GF-D8 (cell line): ENCODE results near the gene ADAM12.
"Not testable (repeated sequence)": the region's sequence is repeated elsewhere in the genome, so short reads cannot be mapped to it uniquely, and the experiment has no call there.

Experiments used
- DNase-seq: peaks from one replicate; lab custom pipeline; 2025; lab: John Stamatoyannopoulos, UW

The ADAM12 gene

DNA sequence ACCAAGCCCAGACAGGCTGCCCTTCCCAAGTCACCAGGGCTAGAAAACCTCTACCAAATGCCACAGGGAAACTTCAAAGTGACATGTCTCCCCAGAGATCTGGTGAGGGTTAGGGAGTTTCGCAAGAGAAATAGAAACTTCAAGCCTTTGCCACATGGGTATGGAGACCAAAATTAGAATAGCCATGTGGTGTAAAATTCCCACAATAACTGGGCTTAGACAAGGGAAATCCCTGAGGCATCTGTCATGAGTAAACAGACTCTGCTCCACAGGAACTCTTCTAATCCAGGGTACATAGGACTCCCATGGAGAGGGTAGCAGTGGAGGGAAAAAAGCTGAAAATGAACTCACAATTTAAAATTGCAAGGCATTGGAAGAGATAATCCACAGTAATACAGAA lies 14.3 kb downstream of the ADAM12 start:
- no peak for DNase-seq

DNA sequence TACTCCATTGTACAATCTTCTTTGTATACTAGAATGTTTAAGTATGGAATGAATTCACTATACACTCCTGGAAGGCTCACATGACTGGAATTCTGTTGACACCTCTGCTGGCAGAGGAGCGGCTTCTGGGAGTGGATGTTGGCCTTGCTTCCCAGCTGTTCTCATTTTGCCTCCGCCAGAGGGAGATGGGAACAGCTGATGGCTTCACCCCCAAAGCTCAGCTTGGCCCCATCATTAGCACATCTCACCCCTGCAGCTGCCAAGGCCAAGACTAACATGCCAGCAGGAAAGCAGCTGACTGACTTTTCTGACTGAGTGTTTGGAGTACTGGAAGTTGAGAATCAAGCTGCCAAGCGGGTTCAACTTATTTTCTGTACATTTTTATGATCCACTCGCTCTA lies 15.1 kb downstream of the ADAM12 start:
- no peak for DNase-seq

DNA sequence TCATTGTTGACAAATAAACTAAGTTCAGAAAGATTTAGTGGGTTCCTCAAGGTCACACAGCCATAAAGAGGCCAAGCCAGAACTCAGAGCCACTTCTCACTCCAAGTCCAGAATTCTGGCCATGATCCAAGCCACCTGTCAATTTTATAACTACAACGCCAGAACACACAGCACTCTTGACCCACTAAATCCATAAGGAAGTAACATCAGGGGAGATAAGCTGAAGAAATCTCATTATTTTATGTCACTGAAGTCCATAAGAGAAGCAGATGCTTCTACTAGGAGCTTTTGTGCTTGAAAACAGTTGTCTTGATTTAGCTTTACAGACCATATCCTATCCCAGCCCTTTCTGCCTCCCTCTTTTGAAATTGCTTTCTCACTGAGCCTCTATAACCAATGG lies 15.9 kb downstream of the ADAM12 start:
- no peak for DNase-seq

DNA sequence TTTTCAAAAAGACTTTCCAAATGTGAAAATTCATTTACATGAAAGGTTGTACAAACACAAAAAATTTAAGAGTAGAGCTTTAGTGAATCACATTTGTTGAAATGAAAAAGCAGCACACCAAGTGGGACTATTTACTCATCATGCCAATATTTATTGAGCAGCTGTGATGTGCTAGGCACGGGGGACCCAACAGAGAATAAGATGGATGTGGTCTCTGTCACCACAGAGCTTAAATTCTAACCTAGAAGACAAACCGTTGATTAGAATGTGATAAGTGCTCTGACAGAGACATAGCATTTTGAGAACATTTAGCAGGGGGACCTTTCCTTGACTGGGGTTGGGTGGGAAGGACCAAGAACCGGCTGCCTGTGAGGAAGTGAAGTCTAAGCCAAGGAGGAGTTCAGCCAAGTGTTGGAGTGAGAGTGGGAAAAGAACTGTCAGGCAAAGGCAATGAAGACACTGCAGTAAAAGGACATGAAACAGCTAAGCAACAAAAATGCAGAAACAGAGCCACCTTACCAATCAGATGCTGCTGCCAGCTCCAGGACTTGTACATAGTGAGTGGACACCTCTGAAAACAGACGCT lies 19.1 kb downstream of the ADAM12 start:
- no peak for DNase-seq

DNA sequence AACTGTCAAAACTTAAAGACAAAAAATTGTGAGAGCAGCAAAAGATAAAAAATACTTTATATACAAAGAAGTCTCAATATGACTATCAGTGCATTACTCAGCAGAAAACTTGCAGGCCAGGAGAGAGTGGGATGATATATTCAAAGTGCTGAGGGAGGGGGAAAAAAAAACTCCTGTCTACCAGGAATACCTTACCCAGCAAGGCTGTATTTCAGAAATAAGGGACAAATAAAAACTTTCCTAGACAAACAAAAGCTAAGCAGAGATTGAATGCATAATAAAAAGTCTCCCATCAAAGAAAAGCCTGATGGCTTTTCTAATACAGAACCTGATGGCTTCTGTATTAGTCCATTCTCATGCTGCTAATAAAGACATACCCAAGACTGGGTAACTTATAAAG lies 31.1 kb downstream of the ADAM12 start:
- DNase-seq, result no peak

DNA sequence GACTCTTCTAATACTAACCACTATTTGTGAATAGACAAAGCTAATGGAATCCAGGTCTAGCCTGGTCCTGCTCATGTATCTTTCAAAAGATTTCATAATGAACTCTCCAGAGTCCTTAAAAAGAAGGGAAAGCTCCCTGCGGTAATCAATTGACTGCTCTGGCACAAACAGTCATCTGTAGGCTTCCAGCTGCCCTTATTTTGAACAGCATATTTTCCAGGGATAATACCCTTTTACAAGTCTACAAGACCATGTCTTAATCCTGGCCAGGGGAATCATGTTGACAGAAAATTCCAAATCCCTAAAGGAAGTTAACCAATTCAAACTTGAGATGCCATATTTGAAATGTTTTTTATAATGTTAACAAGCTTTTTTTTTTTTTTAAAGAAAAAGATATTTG lies 34.6 kb downstream of the ADAM12 start:
- DNase-seq, result no peak

DNA sequence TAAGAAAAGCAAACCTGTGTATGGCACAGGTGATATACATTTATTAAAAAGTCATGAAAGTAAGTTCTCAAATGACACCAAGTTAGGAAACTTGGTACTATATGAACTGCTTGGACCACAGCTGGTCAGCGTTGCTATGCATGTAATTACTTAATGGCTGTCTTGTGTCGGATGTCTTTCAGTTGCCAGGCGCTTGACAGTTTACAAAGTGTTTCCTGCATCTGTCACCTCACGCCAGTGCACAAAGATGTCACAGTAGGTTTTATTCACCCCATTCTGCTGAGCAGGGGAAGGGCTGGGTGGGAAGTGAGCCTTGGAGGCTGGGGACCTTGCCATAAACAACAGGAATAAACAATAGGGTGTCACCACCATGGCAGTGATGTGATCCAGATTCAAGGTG lies 35.8 kb downstream of the ADAM12 start:
- no peak for DNase-seq

DNA sequence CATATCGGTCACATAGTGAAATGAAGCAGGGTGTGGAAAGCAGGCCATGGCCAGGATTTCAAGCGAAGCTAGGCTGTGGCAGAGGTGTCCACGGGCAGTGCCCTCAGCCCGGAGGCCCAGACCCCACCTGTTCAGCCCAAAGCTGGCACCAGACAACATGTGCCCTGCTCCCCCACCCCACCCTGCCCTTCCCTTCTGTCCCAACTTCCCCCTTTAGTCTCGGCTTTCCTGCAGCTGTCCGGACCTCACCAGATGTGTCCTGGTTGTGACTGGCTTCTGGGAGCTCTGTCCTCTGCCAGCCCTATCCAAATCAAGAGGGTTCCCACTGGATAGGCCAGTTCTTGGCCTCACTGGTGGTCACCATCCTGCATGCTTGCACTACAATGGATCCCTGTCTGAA lies 37.3 kb downstream of the ADAM12 start:
- no peak for DNase-seq

DNA sequence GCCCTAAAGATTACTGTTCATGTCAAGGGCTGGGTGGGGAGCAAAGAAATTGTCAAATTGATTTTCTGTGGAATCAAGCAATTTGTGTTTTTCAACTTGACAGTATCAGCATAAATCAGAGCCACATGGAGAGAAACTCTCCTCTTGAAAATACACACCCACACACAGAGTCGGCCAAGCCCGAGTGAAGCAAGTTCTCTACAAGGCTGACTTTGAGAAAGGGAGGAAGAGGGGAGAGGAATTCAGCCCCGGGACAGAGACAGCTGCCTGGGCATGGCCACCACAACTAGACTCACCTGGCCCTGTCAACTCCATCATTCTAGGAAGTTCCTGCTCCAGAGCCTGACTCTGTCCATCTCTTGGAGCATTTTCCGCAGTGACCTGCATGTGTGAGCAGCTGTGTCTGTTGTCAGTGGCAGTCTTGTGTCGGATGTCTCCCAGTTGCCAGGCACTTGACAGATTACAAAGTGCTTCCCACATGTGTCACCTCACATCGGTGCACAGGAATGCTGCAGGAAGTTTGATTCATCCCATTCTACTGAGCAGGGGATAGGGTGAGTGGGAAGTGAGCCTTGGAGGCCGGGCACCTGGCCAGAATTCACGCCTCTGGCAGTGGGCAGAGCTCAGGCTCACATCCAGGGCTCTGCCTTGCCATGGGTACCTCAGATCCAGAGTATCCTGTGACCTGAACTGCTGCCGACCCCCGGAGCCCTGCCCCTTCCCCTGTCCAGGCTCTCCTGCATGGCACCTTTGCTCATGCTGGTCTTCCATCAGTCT lies 37.9 kb downstream of the ADAM12 start:
- no peak for DNase-seq

DNA sequence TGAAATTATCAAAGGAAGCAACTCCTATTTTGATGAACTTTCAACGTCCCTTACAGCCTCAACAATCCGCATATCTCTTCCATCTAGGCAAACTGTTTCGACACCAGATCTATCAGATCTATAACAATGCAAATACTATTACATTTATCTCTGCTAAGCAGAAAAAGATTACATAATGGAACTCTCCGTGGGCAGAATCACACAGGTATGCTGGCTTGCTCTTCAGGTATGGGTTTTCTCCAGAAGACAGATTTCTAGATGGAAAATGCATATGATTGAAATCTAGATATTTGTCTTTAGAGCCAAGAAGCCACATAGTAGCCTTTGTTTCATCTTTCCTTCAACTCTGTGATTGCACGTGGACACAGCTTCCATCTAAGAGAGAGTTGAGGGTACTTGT lies 38.6 kb downstream of the ADAM12 start:
- DNase-seq, result no peak

DNA sequence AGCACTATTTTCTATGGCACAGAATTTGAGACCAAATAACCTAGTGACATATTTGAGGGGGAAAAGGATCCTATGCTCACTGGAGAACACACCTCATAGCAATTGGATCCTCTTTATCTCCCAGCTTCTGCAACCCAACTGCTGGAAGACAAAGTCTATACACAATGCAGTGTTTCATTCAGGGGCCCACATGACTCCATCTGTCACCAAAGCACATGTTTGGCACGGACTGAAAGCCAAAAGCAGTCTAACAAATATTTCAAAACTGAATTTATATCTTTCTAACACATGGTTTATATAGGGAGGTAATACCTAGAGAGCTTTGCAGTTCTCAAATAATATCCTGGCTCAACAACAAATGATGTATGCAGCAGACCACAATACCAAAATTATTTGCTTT lies 39.2 kb downstream of the ADAM12 start:
- no peak for DNase-seq

DNA sequence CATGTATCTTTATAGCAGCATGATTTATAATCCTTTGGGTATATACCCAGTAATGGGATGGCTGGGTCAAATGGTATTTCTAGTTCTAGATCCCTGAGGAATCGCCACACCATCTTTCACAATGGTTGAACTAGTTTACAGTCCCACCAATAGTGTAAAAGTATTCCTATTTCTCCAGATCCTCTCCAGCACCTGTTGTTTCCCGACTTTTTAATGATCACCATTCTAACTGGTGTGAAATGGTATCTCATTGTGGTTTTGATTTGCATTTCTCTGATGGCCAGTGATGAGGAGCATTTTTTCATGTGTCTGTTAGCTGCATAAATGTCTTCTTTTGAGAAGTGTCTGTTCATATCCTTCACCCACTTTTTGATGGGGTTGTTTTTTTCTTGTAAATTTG lies 44.8 kb downstream of the ADAM12 start:
- DNase-seq, result not testable (repeated sequence)

DNA sequence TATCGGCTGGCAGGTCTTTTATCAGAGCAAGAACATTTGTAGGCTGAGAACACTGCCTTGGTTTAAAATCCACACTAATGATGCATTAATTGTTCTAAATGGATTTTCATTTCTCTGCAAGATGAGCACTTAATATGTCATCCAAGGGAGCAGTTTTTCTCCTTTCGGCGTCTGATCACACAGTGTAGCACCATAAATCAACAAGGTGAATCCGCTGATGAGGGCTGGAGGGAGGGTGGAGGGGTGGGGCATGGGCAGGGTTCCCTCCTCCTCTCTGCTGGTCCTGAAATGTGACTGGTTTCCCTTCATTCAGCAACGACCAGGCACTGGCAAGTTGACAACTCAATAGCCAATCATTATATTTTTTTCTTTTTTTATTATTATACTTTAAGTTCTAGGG lies 45.6 kb downstream of the ADAM12 start:
- DNase-seq, result no peak

DNA sequence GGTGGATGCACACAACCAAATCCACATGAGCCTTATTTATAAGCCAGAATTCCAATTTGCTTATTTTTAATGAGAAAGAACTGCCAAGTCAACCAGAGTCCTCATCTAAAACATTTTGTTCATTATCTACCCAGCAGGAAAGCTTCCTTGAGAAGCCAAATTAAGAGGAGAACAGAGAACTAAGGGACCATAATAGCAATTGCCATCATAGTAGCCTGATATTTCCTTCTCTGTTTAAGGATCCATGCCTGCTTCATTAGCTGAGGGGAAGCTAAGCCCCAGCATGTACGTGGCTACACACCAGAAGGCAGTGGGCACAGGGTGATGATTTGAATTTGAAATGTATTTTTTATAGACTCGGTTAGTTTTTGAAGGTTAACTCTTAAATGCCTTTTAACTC lies 46.8 kb downstream of the ADAM12 start:
- DNase-seq, result no peak

DNA sequence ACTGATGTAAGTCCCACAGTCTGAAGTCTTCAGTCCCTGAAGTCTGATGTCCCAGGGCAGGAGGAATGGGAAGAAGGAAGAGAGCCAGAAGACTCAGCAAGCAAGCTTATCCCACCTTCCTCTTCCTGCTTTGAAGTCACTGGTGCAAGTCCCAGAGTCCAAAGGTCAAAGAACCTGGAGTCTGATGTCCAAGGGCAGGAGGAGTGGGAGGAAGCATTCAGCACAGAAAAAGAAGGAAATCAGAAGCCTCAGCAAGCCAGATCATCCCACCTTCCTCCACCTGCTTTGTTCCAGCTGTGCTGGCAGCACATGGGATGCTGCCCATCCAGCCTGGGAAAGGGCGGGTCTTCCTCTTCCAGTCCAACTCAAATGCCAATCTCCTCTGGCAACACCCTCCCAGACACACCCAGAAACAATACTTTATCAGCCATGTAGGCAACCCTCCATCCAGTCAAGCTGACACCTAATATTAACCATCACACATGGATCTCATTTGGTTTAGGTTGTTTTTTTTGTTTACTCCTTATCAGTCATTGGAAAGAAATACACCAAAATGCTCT lies 50.9 kb downstream of the ADAM12 start:
- DNase-seq, result no peak

DNA sequence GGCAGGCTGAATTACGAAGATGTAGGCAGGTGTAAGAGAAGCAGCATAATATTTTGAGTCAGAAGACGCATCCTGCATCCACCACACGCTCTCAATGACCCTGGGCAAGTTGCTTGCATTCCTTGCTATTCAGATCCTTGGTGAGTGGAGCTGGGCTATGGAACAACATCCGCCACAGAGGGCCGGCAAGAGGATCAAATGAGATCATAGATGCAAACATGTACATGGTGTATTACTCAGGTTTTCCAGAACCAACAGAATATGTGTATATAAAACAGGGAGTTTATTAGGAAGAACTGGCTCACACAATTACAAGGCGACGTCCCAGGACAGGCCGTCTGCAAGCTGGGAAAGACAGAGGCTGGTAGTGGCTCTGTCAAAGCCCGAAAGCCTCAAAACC lies 51.5 kb downstream of the ADAM12 start:
- no peak for DNase-seq

DNA sequence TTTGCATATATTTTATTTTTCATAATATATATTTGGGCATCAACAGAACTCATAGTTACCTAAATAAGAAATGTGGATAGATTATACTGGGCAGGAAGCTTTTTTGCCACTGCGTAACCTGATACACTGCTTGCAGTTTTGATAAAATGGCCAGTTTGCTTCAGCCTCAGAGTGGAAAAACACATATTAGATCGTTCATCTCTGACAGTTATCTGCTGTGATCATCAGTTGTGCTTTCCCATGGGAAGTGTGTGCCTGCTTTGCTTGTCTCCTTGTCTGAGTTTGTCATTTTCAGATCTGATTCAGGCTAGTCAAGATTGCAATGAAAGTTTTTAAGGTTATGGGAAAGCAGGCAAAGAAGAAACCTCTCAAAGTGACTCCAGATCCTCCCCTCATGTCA lies 54.0 kb downstream of the ADAM12 start:
- DNase-seq, result no peak

DNA sequence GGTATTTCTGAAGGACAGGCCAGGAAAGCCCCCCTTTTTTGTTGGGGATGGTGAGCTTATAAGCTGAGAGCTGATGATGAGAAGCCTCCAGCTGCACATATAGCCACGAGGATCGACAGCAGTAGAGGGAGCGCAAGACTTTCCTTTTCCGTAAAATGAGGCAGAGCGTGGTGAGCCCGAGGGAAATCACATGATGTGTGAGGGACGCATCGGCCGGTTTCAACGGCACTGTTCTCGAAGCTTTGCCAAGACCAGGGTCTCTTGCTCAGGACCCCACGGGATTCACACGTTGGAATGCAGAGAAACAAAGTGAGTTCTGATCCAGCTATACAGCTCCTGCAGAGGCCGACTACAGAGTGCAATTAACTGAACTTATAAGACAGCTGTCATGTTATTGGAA lies 55.7 kb downstream of the ADAM12 start:
- DNase-seq, result no peak

DNA sequence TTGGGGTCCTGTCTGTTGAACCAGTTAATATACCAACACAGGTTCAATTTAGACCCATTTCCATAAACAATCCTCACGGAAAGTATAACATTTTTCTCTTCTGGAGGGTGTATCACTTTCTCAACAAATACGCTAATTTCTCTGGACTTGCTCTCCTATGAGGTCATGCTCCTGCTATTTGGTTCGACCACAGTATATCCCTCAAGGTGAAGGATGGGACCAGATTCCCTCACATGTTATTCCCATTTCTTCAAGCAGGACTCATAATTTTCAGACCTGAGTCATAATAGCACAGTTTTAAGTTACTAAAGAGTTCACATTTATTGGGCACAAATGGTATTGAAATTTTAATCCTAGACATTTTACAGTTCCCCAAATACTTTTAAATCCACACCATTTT lies 57.2 kb downstream of the ADAM12 start:
- DNase-seq, result no peak

DNA sequence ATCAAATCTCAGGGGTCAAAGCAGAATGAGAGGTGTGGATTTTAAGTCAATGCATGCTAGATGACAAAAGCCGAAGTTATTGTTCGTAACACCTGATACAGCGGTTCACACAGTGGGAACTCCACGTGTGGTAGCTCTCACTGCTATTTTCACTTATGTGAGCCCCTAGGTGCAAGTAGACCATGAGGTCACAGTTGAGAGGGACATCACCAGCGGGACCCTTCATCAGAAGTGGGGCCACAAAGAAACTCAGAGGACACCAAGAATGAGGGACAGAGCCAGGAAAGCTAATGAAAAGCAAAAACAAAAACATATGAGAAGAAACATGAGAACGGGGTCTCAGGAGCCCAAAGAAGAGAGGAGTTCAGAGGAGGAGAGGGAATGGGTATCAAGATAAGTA lies 63.5 kb downstream of the ADAM12 start:
- DNase-seq, result no peak

DNA sequence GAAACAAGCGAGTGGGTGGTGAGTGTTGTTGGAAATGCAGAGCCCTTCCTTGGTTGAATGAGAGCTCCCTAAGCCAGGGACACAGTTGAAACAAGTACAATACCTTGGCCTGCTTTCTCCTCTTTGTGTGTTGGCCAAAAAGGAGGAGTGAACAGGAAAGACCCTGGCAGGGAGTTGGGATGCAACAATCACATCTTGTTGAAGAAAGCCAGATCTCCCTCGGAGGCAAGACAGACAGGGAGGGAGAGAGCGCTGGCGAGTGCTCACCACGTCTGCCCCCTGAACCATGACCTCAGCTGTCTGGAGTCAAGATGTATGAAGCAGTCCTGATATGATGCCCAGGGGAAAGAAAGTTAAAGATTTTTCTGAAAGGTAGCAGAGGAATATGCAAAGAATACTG lies 66.8 kb downstream of the ADAM12 start:
- DNase-seq, result no peak

DNA sequence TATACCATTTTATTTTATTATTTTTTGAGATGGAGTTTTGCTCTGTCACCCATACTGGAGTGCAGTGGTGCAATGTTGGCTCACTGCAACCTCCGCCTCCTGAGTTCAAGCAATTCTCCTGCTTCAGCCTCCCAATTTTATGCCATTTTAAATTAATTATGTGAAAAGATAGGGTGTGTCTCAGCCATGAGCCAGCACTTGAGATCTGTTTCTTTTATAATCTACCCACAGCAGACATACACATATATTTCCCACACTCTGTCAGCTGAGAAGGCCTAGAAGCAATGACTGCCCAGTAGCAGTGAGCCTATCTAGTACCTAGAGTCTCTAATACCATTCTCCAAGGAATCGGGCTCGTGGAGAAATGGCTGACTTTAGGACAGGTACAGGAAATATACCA lies 70.5 kb downstream of the ADAM12 start:
- no peak for DNase-seq

DNA sequence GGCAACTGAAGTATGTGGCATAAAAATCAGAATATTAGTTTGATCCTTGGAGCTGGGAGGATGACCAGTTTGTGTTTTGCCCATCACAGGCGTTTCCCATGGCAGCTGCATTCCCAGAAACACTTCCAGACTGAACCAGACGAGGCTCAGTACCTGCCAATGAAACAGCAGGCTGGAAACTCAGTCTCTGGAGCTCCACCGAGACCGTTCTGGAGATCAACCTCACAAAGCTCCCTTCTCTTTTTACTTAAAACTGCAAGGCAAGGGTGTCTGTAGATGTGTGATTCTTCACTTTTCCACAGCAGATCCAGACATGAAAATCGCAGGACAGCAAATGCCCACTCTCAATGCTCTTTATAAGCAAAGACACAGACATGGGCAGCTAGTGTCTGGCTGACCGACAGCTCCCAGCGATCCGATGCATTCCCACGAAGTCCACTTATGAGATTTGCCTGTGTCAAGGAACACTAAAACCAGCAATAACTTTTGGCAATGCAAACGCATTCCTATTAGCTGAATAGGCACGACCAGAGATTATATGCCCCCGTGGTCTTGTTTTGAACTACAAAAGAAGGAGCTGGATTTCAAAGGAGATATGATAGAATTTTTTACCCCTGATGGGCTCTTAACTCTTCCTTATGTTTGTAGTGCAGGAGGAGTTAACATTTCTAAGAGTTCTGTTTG lies 72.6 kb downstream of the ADAM12 start:
- no peak for DNase-seq
